ENCODE results near the gene FGF22.

DNA sequence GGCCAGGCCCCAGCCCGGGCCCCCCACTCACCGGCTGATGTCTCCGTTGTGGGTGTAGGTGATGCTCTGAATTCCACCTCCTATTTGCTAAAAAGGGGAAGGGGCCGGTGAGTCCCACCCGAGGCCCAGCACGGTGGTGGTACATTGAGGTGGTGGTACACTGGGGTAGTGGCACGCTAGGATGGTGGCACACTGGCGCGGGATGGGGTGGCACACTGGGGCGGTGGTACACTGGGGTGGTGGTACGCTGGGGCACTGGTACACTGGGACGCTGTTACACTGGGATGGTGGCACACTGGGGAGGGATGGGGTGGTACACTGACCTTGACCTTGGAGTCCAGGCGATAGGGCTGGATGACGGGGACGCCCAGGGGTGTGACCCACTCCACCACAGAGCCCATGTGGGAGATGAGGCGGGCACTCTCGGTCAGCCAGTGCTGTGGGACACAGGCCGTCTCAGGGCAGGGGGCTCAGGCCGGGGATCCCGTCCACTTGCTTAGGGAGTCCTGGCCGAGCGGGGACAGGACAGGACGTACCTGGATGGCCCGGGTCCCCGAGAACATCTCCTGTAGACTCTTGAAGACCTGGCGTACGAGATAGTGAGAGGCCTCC is 20.9 kb upstream of the FGF22 start:
- TF ChIP-seq, protein P1, sequence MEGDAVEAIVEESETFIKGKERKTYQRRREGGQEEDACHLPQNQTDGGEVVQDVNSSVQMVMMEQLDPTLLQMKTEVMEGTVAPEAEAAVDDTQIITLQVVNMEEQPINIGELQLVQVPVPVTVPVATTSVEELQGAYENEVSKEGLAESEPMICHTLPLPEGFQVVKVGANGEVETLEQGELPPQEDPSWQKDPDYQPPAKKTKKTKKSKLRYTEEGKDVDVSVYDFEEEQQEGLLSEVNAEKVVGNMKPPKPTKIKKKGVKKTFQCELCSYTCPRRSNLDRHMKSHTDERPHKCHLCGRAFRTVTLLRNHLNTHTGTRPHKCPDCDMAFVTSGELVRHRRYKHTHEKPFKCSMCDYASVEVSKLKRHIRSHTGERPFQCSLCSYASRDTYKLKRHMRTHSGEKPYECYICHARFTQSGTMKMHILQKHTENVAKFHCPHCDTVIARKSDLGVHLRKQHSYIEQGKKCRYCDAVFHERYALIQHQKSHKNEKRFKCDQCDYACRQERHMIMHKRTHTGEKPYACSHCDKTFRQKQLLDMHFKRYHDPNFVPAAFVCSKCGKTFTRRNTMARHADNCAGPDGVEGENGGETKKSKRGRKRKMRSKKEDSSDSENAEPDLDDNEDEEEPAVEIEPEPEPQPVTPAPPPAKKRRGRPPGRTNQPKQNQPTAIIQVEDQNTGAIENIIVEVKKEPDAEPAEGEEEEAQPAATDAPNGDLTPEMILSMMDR (conservative IDR thresholded peaks at IDR 0.05; ENCODE audit: low read length) = no peak
- no peak for TF ChIP-seq EZH2phosphoT487 (IDR thresholded peaks at IDR 0.05; ENCODE audit: borderline replicate concordance, low read depth, low read length)

Measured in OCI-LY7 (cell line).